ENCODE data around the gene MYOM3.

- TF ChIP-seq YY1 (IDR thresholded peaks at IDR 0.05; ENCODE audit: low read depth) (no peak), CEBPB (IDR thresholded peaks at IDR 0.05) (no peak), CREB1 (IDR thresholded peaks at IDR 0.05; ENCODE audit: low read depth) (no peak), FOXM1 (IDR thresholded peaks at IDR 0.05; ENCODE audit: borderline replicate concordance, low read depth) (no peak), EGR1 (IDR thresholded peaks at IDR 0.05) (no peak), TAF1 (IDR thresholded peaks at IDR 0.05; ENCODE audit: low read depth) (no peak), MAX (IDR thresholded peaks at IDR 0.05) (peak; percentile 73), REST (IDR thresholded peaks at IDR 0.05; ENCODE audit: low read depth) (no peak)
Measured at GRCh38 chr1:24070821-24071393, 41.0 kb downstream of the MYOM3 start.

All from Ishikawa (cell line).